GM18520 (cell line): ENCODE measurements around the gene GAS2L1.

ENCODE experiments used
- ATAC-seq: cut with Tn5 transposase; IDR thresholded peaks from one replicate; pipeline ENCODE4 v1.9.1; 2021; ENCODE audit not compliant: unreplicated experiment

GAS2L1 gene

GRCh38 chr22:29275167-29275566 lies 31.3 kb upstream of the GAS2L1 start:
- no peak for ATAC-seq

GRCh38 chr22:29275819-29276565 lies 30.5 kb upstream of the GAS2L1 start:
- ATAC-seq = no peak

GRCh38 chr22:29277927-29278326 lies 28.5 kb upstream of the GAS2L1 start:
- ATAC-seq = no peak

GRCh38 chr22:29284196-29284595 lies 22.3 kb upstream of the GAS2L1 start:
- no peak for ATAC-seq

- ATAC-seq = no peak
These were observed 17.6 kb upstream of the GAS2L1 start for GRCh38 chr22:29288837-29289236.

GRCh38 chr22:29290061-29290460 lies 16.4 kb upstream of the GAS2L1 start:
- ATAC-seq = no peak

GRCh38 chr22:29291215-29291614 lies 15.2 kb upstream of the GAS2L1 start:
- no peak for ATAC-seq

GRCh38 chr22:29292379-29292778 lies 14.1 kb upstream of the GAS2L1 start:
- no peak for ATAC-seq

- no peak for ATAC-seq
These were observed 7.8 kb upstream of the GAS2L1 start for GRCh38 chr22:29298641-29299040.

- ATAC-seq = no peak
These were observed 7.1 kb upstream of the GAS2L1 start for GRCh38 chr22:29299136-29299900.

- no peak for ATAC-seq
These were observed 6.0 kb upstream of the GAS2L1 start for GRCh38 chr22:29300467-29300806.

GRCh38 chr22:29300807-29301601 lies 5.4 kb upstream of the GAS2L1 start:
- no peak for ATAC-seq

- no peak for ATAC-seq
These were observed 4.6 kb upstream of the GAS2L1 start for GRCh38 chr22:29301716-29302401.

- no peak for ATAC-seq
These were observed 4.1 kb upstream of the GAS2L1 start for GRCh38 chr22:29302402-29302680.

- ATAC-seq = no peak
These were observed 3.6 kb upstream of the GAS2L1 start for GRCh38 chr22:29302681-29303465.

GRCh38 chr22:29305836-29306174 lies 645 bp upstream of the GAS2L1 start:
- no peak for ATAC-seq

- ATAC-seq = no peak
These were observed 565 bp downstream of the GAS2L1 start for GRCh38 chr22:29306835-29307595.

GRCh38 chr22:29307596-29308147 lies 1.2 kb downstream of the GAS2L1 start:
- no peak for ATAC-seq

- ATAC-seq = no peak
These were observed 1.8 kb downstream of the GAS2L1 start for GRCh38 chr22:29308148-29308790.
